Neural cell (in vitro differentiated cells): Measurements from ENCODE around the gene TMCC2. TPM values are rescaled to one million over a fixed set of nuclear protein-coding genes. Genes with fewer than 3 reads are reported as not detected.

Experiments
- H2AFZ ChIP-seq: fragments of 200-600, 300-800 bp; sonication (generic), shearing (Covaris generic); 2 replicates; pipeline ENCODE4 v1.6.0; 2014; ENCODE audit warnings: low read depth, mild to moderate bottlenecking, antibody characterized with exemption, low read length, moderate library complexity
- H3F3A ChIP-seq: fragments of 200-600 bp; shearing (Covaris generic); 2 replicates; pipeline ENCODE4 v1.6.1; 2016; ENCODE audit warnings: mild to moderate bottlenecking, moderate library complexity, mixed read lengths, antibody characterized with exemption, low read length; ENCODE audit not compliant: insufficient read depth, poor library complexity, severe bottlenecking
- H3K27ac ChIP-seq: fragments of 200-600, 300-800 bp; sonication (generic), shearing (Covaris generic); 2 replicates; pipeline ENCODE4 v1.5.1; 2014; ENCODE audit warnings: mild to moderate bottlenecking, low read length, moderate library complexity
- H3K27me3 ChIP-seq: fragments of 300-800, 200-600 bp; sonication (generic), shearing (Covaris generic); 2 replicates; pipeline ENCODE4 v1.6.0; 2014; ENCODE audit warnings: mild to moderate bottlenecking, low read depth, low read length, moderate library complexity; ENCODE audit not compliant: insufficient read depth
- H3K36me3 ChIP-seq: fragments of 300-800, 200-600 bp; sonication (generic), shearing (Covaris generic); 2 replicates; pipeline ENCODE4 v1.5.1; 2014; ENCODE audit warnings: mild to moderate bottlenecking, antibody characterized with exemption, low read length, moderate library complexity; ENCODE audit not compliant: insufficient read depth
- H3K4me2 ChIP-seq: fragments of 300-800, 200-600 bp; sonication (generic), shearing (Covaris generic); 2 replicates; pipeline ENCODE4 v1.6.0; 2014; ENCODE audit warnings: mild to moderate bottlenecking, low read length
- H3K4me3 ChIP-seq: fragments of 300-800, 200-600 bp; sonication (generic), shearing (Covaris generic); 2 replicates; pipeline ENCODE4 v1.5.1; 2014; ENCODE audit warnings: mild to moderate bottlenecking, low read length, moderate library complexity
- H3K79me2 ChIP-seq: fragments of 200-600 bp; shearing (Covaris generic); replicated peaks from 2 replicates; pipeline ENCODE4 v1.6.0; 2014; ENCODE audit warnings: mild to moderate bottlenecking, low read length, moderate library complexity; ENCODE audit not compliant: insufficient read depth
- H3K9ac ChIP-seq: fragments of 300-800, 200-600 bp; sonication (generic), shearing (Covaris generic); 2 replicates; pipeline ENCODE4 v1.6.1; 2016; ENCODE audit warnings: mild to moderate bottlenecking, low read length, mixed read lengths
- H3K9me2 ChIP-seq: fragments of 200-600 bp; shearing (Covaris generic); 2 replicates; pipeline ENCODE4 v1.6.1; 2016; ENCODE audit warnings: mild to moderate bottlenecking, low read length, mixed read lengths; ENCODE audit not compliant: insufficient read depth
- H3K9me3 ChIP-seq: fragments of 200-600, 300-800 bp; sonication (generic), shearing (Covaris generic); 2 replicates; pipeline ENCODE4 v1.6.1; 2016; ENCODE audit warnings: mild to moderate bottlenecking, mixed run types, low read length, moderate library complexity, mixed read lengths
- H4K20me1 ChIP-seq: fragments of 200-600 bp; shearing (Covaris generic); 2 replicates; pipeline ENCODE4 v1.6.1; 2016; ENCODE audit warnings: mild to moderate bottlenecking, mixed run types; ENCODE audit not compliant: insufficient read depth
- EP300 ChIP-seq: fragments of 450-650 bp; conservative IDR thresholded peaks from 2 replicates; pipeline ENCODE4 v1.6.1; 2014; ENCODE audit warnings: antibody characterized with exemption, mild to moderate bottlenecking, moderate library complexity; ENCODE audit not compliant: poor library complexity, severe bottlenecking
- EZH2 ChIP-seq: fragments of 200-600, 300-800 bp; shearing (Covaris generic), sonication (generic); IDR thresholded peaks from 2 replicates; pipeline ENCODE4 v1.6.1; 2014; ENCODE audit warnings: antibody characterized with exemption, low read length, borderline replicate concordance, mild to moderate bottlenecking; ENCODE audit not compliant: insufficient read depth, poor library complexity, severe bottlenecking
- MXI1 ChIP-seq: fragments of 450-650 bp; conservative IDR thresholded peaks from 2 replicates; pipeline ENCODE4 v1.6.1; 2014; ENCODE audit warnings: antibody characterized with exemption, mild to moderate bottlenecking; ENCODE audit not compliant: poor library complexity, severe bottlenecking
- POLR2AphosphoS5 ChIP-seq: IDR thresholded peaks from 2 replicates; pipeline ENCODE4 v1.6.1; 2012
- RAD21 ChIP-seq: fragments of 450-650 bp; conservative IDR thresholded peaks from 2 replicates; pipeline ENCODE4 v1.6.1; 2014; ENCODE audit warnings: antibody characterized with exemption, mild to moderate bottlenecking, moderate library complexity
- SMC3 ChIP-seq: fragments of 450-650 bp; conservative IDR thresholded peaks from 2 replicates; pipeline ENCODE4 v1.6.1; 2014; ENCODE audit warnings: antibody characterized with exemption, mild to moderate bottlenecking, moderate library complexity; ENCODE audit not compliant: poor library complexity
- TAF1 ChIP-seq: IDR thresholded peaks from 2 replicates; pipeline ENCODE4 v1.6.1; 2012; ENCODE audit warnings: low read depth
- polyA plus RNA-seq: library from polyadenylated mRNA; depleted of rRNA; stranded (reverse); fragments of >200 nt; gene quantifications from 2 replicates; pipeline ENCODE4 v1.2.3, GENCODE V29; 2014
- TF ChIP-seq, protein P1 (sequence below): fragments of 450-650 bp; IDR thresholded peaks from 2 replicates; pipeline ENCODE4 v1.5.1; 2014; ENCODE audit warnings: antibody characterized with exemption, mild to moderate bottlenecking, moderate library complexity; ENCODE audit not compliant: poor library complexity, severe bottlenecking
- TF ChIP-seq, protein P2 (sequence below): IDR thresholded peaks from 2 replicates; pipeline ENCODE4 v1.6.1; 2012; ENCODE audit warnings: borderline replicate concordance

The TMCC2 gene
- polyA plus RNA-seq, 1 donor from 2014 or later, result 32.2 TPM

DNA sequence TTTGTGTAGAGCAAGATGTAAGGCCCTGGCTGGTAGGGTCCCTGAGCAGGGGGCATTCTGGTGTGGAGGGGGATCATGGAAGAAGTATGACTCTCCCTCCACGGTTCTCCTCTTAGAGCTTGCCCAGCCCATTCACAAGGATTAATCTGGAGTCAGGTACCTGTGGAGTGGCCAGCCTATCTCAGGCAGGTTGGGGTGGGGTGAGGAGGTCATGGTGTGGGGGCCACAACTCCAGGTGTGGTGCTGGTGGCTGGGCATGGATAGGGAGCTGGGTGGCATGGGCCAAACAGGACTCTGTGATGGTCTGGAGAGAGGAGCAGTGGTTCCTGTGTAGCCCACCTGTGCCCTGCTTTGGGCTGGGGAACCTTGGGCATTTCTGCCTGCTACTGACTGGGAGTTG is 32.3 kb downstream of the TMCC2 start (continued):
- TF ChIP-seq, protein P1, sequence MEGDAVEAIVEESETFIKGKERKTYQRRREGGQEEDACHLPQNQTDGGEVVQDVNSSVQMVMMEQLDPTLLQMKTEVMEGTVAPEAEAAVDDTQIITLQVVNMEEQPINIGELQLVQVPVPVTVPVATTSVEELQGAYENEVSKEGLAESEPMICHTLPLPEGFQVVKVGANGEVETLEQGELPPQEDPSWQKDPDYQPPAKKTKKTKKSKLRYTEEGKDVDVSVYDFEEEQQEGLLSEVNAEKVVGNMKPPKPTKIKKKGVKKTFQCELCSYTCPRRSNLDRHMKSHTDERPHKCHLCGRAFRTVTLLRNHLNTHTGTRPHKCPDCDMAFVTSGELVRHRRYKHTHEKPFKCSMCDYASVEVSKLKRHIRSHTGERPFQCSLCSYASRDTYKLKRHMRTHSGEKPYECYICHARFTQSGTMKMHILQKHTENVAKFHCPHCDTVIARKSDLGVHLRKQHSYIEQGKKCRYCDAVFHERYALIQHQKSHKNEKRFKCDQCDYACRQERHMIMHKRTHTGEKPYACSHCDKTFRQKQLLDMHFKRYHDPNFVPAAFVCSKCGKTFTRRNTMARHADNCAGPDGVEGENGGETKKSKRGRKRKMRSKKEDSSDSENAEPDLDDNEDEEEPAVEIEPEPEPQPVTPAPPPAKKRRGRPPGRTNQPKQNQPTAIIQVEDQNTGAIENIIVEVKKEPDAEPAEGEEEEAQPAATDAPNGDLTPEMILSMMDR, result no peak

DNA sequence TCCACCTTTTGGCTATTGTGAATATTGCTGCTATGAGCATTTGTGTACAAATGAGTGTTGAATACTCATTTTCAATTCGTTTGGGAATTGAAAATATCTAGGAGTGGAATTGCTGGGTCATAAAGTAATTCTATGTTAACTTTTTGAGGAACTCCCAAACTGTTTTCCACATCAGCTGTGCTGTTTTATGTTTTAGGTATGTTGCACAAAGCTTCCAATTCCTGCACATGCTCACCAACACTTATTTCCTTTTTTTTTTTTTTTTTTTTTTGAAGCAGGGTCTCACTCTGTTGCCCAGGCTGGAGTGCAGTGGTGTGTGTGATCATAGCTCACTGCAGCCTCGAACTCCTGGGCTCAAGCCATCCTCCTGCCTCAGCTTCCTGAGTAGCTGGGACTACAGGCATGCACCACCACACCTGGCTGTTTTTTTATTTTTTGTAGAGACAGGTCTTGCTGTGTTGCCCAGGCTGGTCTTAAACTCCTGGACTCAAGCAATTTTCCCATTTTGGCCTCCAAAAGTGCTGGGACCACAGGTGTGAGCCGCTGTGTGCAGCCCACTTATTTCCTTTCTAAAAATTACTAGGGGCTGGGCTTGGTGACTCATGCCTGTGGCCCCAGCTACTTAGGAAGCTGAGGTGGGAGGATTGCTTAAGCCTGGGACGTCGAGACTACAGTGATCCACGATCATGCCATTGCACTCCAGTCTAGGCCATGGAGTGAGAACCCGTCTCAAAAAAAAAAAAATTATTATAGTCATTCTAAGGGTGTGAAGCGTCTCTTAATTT is 33.4 kb downstream of the TMCC2 start:
- H3K36me3 ChIP-seq, result no peaks in the 10 kb centered on the region
- no peaks in the 10 kb centered on the region for H3F3A ChIP-seq
- H3K9ac ChIP-seq, result no peak overlapping the region
- H3K4me2 ChIP-seq, result no peak overlapping the region
- TF ChIP-seq EP300 (no peak), EZH2 (no peak), MXI1 (no peak), POLR2AphosphoS5 (no peak), RAD21 (no peak), TAF1 (no peak), SMC3 (no peak)
- TF ChIP-seq, protein P2, sequence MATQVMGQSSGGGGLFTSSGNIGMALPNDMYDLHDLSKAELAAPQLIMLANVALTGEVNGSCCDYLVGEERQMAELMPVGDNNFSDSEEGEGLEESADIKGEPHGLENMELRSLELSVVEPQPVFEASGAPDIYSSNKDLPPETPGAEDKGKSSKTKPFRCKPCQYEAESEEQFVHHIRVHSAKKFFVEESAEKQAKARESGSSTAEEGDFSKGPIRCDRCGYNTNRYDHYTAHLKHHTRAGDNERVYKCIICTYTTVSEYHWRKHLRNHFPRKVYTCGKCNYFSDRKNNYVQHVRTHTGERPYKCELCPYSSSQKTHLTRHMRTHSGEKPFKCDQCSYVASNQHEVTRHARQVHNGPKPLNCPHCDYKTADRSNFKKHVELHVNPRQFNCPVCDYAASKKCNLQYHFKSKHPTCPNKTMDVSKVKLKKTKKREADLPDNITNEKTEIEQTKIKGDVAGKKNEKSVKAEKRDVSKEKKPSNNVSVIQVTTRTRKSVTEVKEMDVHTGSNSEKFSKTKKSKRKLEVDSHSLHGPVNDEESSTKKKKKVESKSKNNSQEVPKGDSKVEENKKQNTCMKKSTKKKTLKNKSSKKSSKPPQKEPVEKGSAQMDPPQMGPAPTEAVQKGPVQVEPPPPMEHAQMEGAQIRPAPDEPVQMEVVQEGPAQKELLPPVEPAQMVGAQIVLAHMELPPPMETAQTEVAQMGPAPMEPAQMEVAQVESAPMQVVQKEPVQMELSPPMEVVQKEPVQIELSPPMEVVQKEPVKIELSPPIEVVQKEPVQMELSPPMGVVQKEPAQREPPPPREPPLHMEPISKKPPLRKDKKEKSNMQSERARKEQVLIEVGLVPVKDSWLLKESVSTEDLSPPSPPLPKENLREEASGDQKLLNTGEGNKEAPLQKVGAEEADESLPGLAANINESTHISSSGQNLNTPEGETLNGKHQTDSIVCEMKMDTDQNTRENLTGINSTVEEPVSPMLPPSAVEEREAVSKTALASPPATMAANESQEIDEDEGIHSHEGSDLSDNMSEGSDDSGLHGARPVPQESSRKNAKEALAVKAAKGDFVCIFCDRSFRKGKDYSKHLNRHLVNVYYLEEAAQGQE, result no peak
- TF ChIP-seq, protein P1, result no peak
- no peaks in the 10 kb centered on the region for H3K79me2 ChIP-seq
- H3K9me3 ChIP-seq, result no peaks in the 10 kb centered on the region
- H3K9me2 ChIP-seq, result no peaks in the 10 kb centered on the region
- H3K27ac ChIP-seq, result no peak overlapping the region
- no peak overlapping the region for H3K4me3 ChIP-seq
- H4K20me1 ChIP-seq, result no peaks in the 10 kb centered on the region
- H3K27me3 ChIP-seq, result no peaks in the 10 kb centered on the region
- H2AFZ ChIP-seq, result no peak overlapping the region
